Transverse colon (tissue), 4 donors: ENCODE measurements around the gene POLR2L. TPM values are rescaled to one million over a fixed set of nuclear protein-coding genes. Genes with fewer than 3 reads are reported as not detected.

Source experiments
- DNase-seq: peaks from one replicate; pipeline ENCODE4 v3.0.0-alpha.2; 2019
- H3K27ac ChIP-seq, 4 donors: fragments of 200-600 bp; sonication (generic); 2 replicates each; pipeline ENCODE4 v1.5.1; 2016 to 2018; ENCODE audit warnings: inconsistent platforms in 4 of 4
- H3K27me3 ChIP-seq: fragments of 200-600 bp; sonication (generic); 2 replicates; pipeline ENCODE4 v1.5.1; 2017; ENCODE audit warnings: inconsistent platforms
- H3K36me3 ChIP-seq, 4 donors: fragments of 200-600 bp; sonication (generic); 2 replicates each; pipeline ENCODE4 v1.5.1; 2017 to 2019; ENCODE audit warnings: inconsistent platforms in 4 of 4
- H3K4me1 ChIP-seq, 4 donors: fragments of 200-600 bp; sonication (generic); 2 replicates each; pipeline ENCODE4 v1.5.1; 2017 to 2020; ENCODE audit warnings: inconsistent platforms in 4 of 4
- H3K4me3 ChIP-seq, 4 donors: fragments of 200-600 bp; sonication (generic); 1 replicate in 1 of 4; 2 replicates in 3 of 4; pipeline versions ENCODE4 v1.5.1 to v1.6.1; 2017 to 2019; ENCODE audit warnings: inconsistent platforms in 4 of 4
- H3K9me3 ChIP-seq, 2 donors: fragments of 200-600 bp; sonication (generic); 2 replicates each; pipeline ENCODE4 v1.5.1; 2017 to 2019; ENCODE audit warnings: inconsistent platforms in 2 of 2
- EP300 ChIP-seq: sonication (generic); formaldehyde crosslinking; IDR thresholded peaks from one replicate; pipeline ENCODE4 v1.6.1; 2017; ENCODE audit warnings: antibody characterized with exemption, low read depth
- POLR2A ChIP-seq: fragments of 450-650 bp; IDR thresholded peaks from one replicate; pipeline ENCODE4 v1.6.1; 2016; ENCODE audit warnings: antibody characterized with exemption, mild to moderate bottlenecking, moderate library complexity
- POLR2AphosphoS5 ChIP-seq, 3 donors: sonication (generic); formaldehyde crosslinking; IDR thresholded peaks; one replicate each; pipeline ENCODE4 v1.6.1; 2016; ENCODE audit warnings: antibody characterized with exemption in 3 of 3
- WGBS, 2 donors: methylation state at CpG; one replicate each; pipeline ENCODE4 v1.1.5; 2018; ENCODE audit warnings: low coverage in 1 of 2; 5-methylcytosine and 5-hydroxymethylcytosine counted together
- in situ Hi-C, 4 donors: fragments of 200-750 bp; cut with MboI; loops; one replicate each; pipeline versions ENCODE4 v1.15.0 to v1.15.1; 2017; ENCODE audit warnings: low sequenced_read_pairs in 3 of 4, low pct_ligation_motif_present in 1 of 4, low pct_unique_long_range_greater_than_20kb in 1 of 4
- intact Hi-C: fragments of 100-400 bp; cut with DNase I; formaldehyde crosslinking; loops from one replicate; pipeline ENCODE4 v1.15.1; 2023; ENCODE audit warnings: low total_unique reads
- total RNA-seq, 4 donors: library from RNA; depleted of rRNA; stranded (reverse); fragments of >200 nt; gene quantifications; one replicate each; pipeline ENCODE4 v1.1.0, GENCODE V29; 2016
- TF ChIP-seq, protein P1 (sequence below), 5 experiments: fragments of 200-600 bp in 3 of 5; fragments of 450-650 bp in 2 of 5; sonication (generic) in 3 of 5; IDR thresholded peaks; 1 replicate in 2 of 5; 2 replicates in 3 of 5; pipeline ENCODE4 v1.5.1; 2016 to 2017; ENCODE audit warnings: antibody characterized with exemption in 5 of 5, inconsistent platforms in 3 of 5, mild to moderate bottlenecking in 2 of 5, moderate library complexity in 1 of 5

POLR2L gene
- total RNA-seq, 4 donors from 2014 or later: 9.7 to 66.6 (median 32.7) TPM

DNA sequence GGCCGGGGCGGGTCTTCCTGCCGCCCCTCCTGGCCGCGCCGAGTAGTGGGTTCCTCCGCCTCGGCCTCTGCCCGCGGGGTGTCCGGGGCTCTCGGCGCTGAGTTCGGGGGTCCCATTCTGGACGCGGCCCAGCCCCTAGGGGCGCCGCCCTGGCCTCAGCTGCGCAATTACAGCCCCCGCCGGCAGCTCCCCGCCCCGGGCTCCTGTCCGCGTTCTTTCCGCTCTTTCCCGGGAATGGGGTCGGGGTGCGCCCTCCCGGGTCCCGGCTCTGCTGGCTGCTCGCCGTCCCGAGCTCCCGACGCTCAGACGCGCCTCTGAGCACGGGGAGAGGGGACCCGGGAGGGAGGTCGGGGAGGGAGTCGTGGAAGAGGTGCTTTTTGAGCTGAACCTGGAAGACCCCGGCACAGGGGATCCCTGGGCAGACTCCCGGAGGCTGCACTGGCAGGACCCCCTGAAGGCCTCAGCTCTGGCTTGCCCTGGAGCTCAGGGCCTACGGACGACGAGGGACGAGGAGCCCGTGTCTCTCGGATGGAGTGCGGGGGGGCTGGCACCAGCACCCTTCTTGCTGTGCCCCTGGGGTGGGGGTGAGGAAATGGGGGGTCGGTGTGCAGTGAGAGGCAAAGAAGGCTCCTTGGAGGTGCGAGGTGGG lies 881 bp upstream of the POLR2L start:
- 0% methylated on average over 39 of the region's 53 CpGs; no CpG with 5 or more reads in 1 of the 2 donors for WGBS, 2 donors

DNA sequence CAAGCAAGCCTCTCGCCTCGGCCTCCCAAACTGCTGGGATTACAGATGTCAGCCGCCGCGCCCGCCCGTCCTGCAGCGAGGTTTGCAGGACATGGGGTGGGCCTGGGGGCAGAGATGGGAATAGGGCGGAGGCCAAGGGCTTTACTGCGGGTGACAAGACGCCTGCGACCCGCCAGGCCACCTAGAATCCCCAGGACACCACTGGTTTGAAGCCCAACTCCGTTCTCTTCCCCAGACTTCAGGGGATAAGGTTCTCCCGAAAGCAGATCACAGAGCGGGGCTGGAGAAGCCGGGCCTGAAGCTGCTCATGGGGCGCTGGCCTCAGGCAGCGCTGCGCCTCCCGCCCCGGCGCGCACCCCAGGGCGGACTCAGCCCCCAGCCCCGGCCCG lies 354 bp downstream of the POLR2L start:
- peak overlapping the region; percentile 62 to 98 (median 83) for H3K4me3 ChIP-seq
- intact Hi-C loops: loop anchor here (5.0 kb wide), 1 partner anchor 1920 kb away; no protein-coding TSS in a partner anchor
- peak overlapping the region; percentile 88 to 94 (median 90) for H3K27ac ChIP-seq
- WGBS, 2 donors: 0 to 1% methylated on average over 7 to 25 of the region's 27 CpGs
- peaks cover 21 to 82% (median 55%) of the 10 kb centered on the region in 4 donors for H3K4me1 ChIP-seq
- in situ Hi-C loops: no loop called here
- peaks cover 11% of the 10 kb centered on the region for H3K27me3 ChIP-seq
- H3K9me3 ChIP-seq: no peaks in the 10 kb centered on the region
- TF ChIP-seq, protein P1, sequence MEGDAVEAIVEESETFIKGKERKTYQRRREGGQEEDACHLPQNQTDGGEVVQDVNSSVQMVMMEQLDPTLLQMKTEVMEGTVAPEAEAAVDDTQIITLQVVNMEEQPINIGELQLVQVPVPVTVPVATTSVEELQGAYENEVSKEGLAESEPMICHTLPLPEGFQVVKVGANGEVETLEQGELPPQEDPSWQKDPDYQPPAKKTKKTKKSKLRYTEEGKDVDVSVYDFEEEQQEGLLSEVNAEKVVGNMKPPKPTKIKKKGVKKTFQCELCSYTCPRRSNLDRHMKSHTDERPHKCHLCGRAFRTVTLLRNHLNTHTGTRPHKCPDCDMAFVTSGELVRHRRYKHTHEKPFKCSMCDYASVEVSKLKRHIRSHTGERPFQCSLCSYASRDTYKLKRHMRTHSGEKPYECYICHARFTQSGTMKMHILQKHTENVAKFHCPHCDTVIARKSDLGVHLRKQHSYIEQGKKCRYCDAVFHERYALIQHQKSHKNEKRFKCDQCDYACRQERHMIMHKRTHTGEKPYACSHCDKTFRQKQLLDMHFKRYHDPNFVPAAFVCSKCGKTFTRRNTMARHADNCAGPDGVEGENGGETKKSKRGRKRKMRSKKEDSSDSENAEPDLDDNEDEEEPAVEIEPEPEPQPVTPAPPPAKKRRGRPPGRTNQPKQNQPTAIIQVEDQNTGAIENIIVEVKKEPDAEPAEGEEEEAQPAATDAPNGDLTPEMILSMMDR (IDR thresholded peaks at IDR 0.05): no peak
- TF ChIP-seq POLR2AphosphoS5 (IDR thresholded peaks at IDR 0.05) (peak in 1 of 3 donors; percentile 10), POLR2A (no peak)
- DNase-seq: no peak
- H3K36me3 ChIP-seq: peaks cover 0 to 16% (median 6%) of the 10 kb centered on the region in 4 donors

More for the DNA sequence above, 881 bp upstream of the POLR2L start:
- Histone ChIP-seq H3K36me3 (peaks cover 0 to 8% (median 3%) of the 10 kb centered on the region in 4 donors), H3K4me3 (peak overlapping the region; percentile 62 to 98 (median 83)), H3K27ac (peak overlapping the region; percentile 88 to 94 (median 90)), H3K4me1 (peaks cover 21 to 73% (median 50%) of the 10 kb centered on the region in 4 donors), H3K9me3 (no peaks in the 10 kb centered on the region), H3K27me3 (peaks cover 18% of the 10 kb centered on the region)
- DNase-seq: no peak
- in situ Hi-C loops: no loop called here
- intact Hi-C loops: loop anchor here (5.0 kb wide), 1 partner anchor 1919 kb away; no protein-coding TSS in a partner anchor
- no peak for TF ChIP-seq POLR2AphosphoS5 (IDR thresholded peaks at IDR 0.05)
- TF ChIP-seq, protein P1 (IDR thresholded peaks at IDR 0.05): peak in 1 of 5 experiments; percentile 16

DNA sequence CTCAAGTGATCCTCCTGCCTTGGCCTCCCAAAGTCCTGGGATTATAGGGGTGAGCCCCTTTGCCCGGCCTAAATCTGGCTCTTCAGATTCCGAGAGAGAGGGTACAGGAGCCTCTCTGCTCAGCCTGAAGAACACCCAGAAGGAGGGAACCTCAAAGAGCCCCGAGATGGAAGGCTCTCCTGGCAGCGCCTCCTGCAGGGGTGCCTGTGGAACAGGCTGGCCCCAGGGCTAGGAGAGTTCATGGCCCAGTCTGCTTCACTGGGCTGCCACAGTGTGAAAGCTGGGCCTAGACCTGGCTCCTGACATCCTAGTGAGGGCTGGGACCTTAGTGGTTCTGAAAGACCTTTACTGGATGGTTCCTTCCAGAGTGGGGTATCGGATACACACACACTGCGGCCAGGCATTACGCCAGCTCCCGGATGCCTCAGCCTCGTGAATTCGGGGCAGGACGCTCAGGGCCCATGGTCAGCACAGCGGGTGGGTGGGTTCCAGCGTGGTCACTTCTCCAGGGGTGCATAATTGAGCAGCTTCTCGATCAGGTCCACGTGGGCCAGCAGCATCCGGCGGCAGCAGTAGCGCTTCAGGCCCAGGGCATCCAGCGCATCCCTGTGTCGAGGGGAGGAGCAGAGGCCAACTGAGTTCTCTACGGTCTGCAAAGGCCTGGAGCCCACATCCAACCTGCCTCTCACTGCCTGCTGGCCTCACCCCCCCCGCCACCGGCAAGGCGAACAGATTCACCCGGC lies 2.3 kb downstream of the POLR2L start:
- in situ Hi-C loops (no loop called here), intact Hi-C loops (loop anchor here (5.0 kb wide), 1 partner anchor 1922 kb away; no protein-coding TSS in a partner anchor)
- Histone ChIP-seq H3K4me3 (no peak overlapping the region), H3K36me3 (peaks cover 0 to 16% (median 6%) of the 10 kb centered on the region in 4 donors), H3K27me3 (peaks cover 11% of the 10 kb centered on the region), H3K4me1 (peaks cover 23 to 88% (median 60%) of the 10 kb centered on the region in 4 donors), H3K27ac (peak overlapping the region in 1 of 4 donors; percentile 91), H3K9me3 (no peaks in the 10 kb centered on the region)
- 80 to 83% methylated on average over 3 to 20 of the region's 25 CpGs for WGBS, 2 donors
- no peak for DNase-seq
- no peak for TF ChIP-seq EP300
- peak; percentile 5 for TF ChIP-seq POLR2A
- TF ChIP-seq, protein P1 (IDR thresholded peaks at IDR 0.05): peak in 3 of 5 experiments; percentile 11 to 27 (median 13)
- TF ChIP-seq POLR2AphosphoS5 (IDR thresholded peaks at IDR 0.05): no peak

DNA sequence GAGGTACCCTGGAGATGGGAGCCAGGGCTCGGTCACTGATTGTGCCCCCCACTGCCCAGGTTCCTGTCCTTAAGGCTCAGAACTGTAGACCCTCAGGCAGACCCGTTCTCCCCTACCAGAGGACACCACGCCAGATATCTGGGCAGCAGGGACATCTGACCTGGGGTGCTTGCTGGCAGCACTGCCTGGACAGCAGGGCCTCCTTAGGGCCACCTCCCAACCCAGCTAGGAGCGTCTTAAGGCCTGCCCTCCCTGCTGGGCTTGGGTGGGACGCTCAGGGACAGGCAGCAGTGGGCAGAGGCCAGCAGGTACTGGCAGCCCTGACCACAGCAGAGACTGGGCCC lies 3.1 kb downstream of the POLR2L start:
- 95% methylated on average over 4 of the region's 5 CpGs; no CpG with 5 or more reads in 1 of the 2 donors for WGBS, 2 donors
- intact Hi-C loops (no loop called here), in situ Hi-C loops (no loop called here)
- peaks cover 11% of the 10 kb centered on the region for H3K27me3 ChIP-seq
- H3K36me3 ChIP-seq: peaks cover 0 to 16% (median 6%) of the 10 kb centered on the region in 4 donors
- no peaks in the 10 kb centered on the region for H3K9me3 ChIP-seq
- TF ChIP-seq EP300: no peak
- TF ChIP-seq POLR2A: no peak
- TF ChIP-seq, protein P1 (IDR thresholded peaks at IDR 0.05): no peak
- no peak for TF ChIP-seq POLR2AphosphoS5 (IDR thresholded peaks at IDR 0.05)
- H3K27ac ChIP-seq: peak overlapping the region in 3 of 4 donors; percentile 7 to 91 (median 28)
- DNase-seq: no peak
- H3K4me3 ChIP-seq: no peak overlapping the region
- H3K4me1 ChIP-seq: peaks cover 22 to 88% (median 60%) of the 10 kb centered on the region in 4 donors
